Thyroid gland (tissue), 4 donors: ENCODE results near the gene OR6N1. TPM values are rescaled to one million over a fixed set of nuclear protein-coding genes. Genes with fewer than 3 reads are reported as not detected.

Experiments used
- DNase-seq, 2 donors: peaks; one replicate each; pipeline ENCODE4 v3.0.0-alpha.2; 2019
- H3K27ac ChIP-seq, 3 donors: fragments of 200-600 bp; sonication (generic); 1 replicate in 2 of 3; 2 replicates in 1 of 3; pipeline ENCODE4 v1.5.1; 2016 to 2019; ENCODE audit warnings: mild to moderate bottlenecking in 1 of 3, moderate library complexity in 1 of 3
- H3K27me3 ChIP-seq: fragments of 200-600 bp; sonication (generic); one replicate; pipeline ENCODE4 v1.5.1; 2019
- H3K36me3 ChIP-seq, 2 donors: fragments of 200-600 bp; sonication (generic); one replicate each; pipeline ENCODE4 v1.5.1; 2016 to 2019
- H3K4me1 ChIP-seq, 2 donors: fragments of 200-600 bp; sonication (generic); one replicate each; pipeline ENCODE4 v1.5.1; 2017 to 2019
- H3K4me3 ChIP-seq, 3 donors: fragments of 200-600 bp; sonication (generic); replicated peaks in 1 of 3; 1 replicate in 2 of 3; 2 replicates in 1 of 3; pipeline ENCODE4 v1.5.1; 2016; ENCODE audit warnings: mild to moderate bottlenecking in 1 of 3
- H3K9me3 ChIP-seq: fragments of 200-600 bp; sonication (generic); one replicate; pipeline ENCODE4 v1.5.1; 2017
- POLR2A ChIP-seq, 2 donors: fragments of 450-650 bp; IDR thresholded peaks; one replicate each; pipeline ENCODE4 v1.6.1; 2017; ENCODE audit warnings: antibody characterized with exemption in 2 of 2, mild to moderate bottlenecking in 2 of 2, moderate library complexity in 1 of 2
- WGBS, 2 donors: methylation state at CpG; one replicate each; pipeline ENCODE4 v1.1.5; 2017; 5-methylcytosine and 5-hydroxymethylcytosine counted together
- intact Hi-C: fragments of 100-400 bp; cut with DNase I; formaldehyde crosslinking; loops from one replicate; pipeline ENCODE4 v1.15.1; 2023
- small RNA-seq: library from RNA; depleted of rRNA; stranded (forward); fragments of <200 nt; gene quantifications from one replicate; pipeline ENCODE3, GENCODE V24; 2016
- total RNA-seq, 4 donors: library from RNA; depleted of rRNA; stranded (reverse); fragments of >200 nt; gene quantifications; one replicate each; pipeline ENCODE4 v1.2.3, GENCODE V29; 2016
- TF ChIP-seq, protein P1 (sequence below), 6 experiments: fragments of 200-600 bp in 3 of 6; fragments of 450-650 bp in 3 of 6; sonication (generic) in 3 of 6; IDR thresholded peaks; one replicate each; pipeline ENCODE4 v1.5.1; 2016 to 2019; ENCODE audit warnings: antibody characterized with exemption in 6 of 6, mild to moderate bottlenecking in 2 of 6, inconsistent platforms in 1 of 6, moderate library complexity in 1 of 6

Gene OR6N1
- total RNA-seq, 4 donors from 2014 or later: not detected

- no peak for TF ChIP-seq POLR2A (IDR thresholded peaks at IDR 0.05)
- TF ChIP-seq, protein P1, sequence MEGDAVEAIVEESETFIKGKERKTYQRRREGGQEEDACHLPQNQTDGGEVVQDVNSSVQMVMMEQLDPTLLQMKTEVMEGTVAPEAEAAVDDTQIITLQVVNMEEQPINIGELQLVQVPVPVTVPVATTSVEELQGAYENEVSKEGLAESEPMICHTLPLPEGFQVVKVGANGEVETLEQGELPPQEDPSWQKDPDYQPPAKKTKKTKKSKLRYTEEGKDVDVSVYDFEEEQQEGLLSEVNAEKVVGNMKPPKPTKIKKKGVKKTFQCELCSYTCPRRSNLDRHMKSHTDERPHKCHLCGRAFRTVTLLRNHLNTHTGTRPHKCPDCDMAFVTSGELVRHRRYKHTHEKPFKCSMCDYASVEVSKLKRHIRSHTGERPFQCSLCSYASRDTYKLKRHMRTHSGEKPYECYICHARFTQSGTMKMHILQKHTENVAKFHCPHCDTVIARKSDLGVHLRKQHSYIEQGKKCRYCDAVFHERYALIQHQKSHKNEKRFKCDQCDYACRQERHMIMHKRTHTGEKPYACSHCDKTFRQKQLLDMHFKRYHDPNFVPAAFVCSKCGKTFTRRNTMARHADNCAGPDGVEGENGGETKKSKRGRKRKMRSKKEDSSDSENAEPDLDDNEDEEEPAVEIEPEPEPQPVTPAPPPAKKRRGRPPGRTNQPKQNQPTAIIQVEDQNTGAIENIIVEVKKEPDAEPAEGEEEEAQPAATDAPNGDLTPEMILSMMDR (IDR thresholded peaks at IDR 0.05): no peak
- intact Hi-C loops: no loop called here
- H3K27ac ChIP-seq: no peak overlapping the region
- no peak for DNase-seq
- no peak overlapping the region for H3K4me3 ChIP-seq
- no peaks in the 10 kb centered on the region for H3K27me3 ChIP-seq
- H3K4me1 ChIP-seq: no peaks in the 10 kb centered on the region
- 78 to 95% methylated on average over 6 of the region's 6 CpGs for WGBS, 2 donors
- H3K9me3 ChIP-seq: no peaks in the 10 kb centered on the region
- no peaks in the 10 kb centered on the region for H3K36me3 ChIP-seq
Observed at GRCh38 chr1:158717344-158717743, 54.7 kb downstream of the OR6N1 start.

- intact Hi-C loops: no loop called here
- WGBS, 2 donors: 82 to 94% methylated on average over 1 of the region's 1 CpG
Observed at GRCh38 chr1:158716335-158716734, 55.7 kb downstream of the OR6N1 start.

DNA sequence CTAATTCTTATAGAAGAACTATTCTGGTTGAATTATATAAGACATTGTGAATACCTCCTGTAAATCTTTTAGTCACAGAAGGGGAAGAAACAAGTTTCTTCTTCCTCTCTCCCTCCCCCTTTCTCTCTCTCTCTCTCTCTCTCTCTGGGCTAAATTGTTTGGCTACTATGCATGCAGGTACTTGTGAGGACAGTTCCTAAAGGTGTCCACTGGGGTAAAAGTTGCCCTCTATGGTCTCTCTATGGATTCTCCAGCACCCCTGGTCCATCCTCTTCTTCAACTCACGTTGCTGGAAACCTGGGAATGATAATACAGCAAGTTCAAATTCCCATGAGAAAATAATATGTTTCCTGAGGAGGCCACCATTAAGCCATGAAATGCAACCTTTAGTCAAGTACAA is 57.2 kb downstream of the OR6N1 start:
- H3K4me3 ChIP-seq: no peak overlapping the region
- H3K27me3 ChIP-seq: no peaks in the 10 kb centered on the region
- no peaks in the 10 kb centered on the region for H3K36me3 ChIP-seq
- WGBS, 2 donors: 43 to 53% methylated on average over 1 of the region's 1 CpG
- H3K27ac ChIP-seq: no peak overlapping the region
- H3K4me1 ChIP-seq: no peaks in the 10 kb centered on the region
- TF ChIP-seq, protein P1 (IDR thresholded peaks at IDR 0.05): no peak
- no peak for TF ChIP-seq POLR2A (IDR thresholded peaks at IDR 0.05)
- no peak for DNase-seq
- intact Hi-C loops: no loop called here
- no peaks in the 10 kb centered on the region for H3K9me3 ChIP-seq

More at GRCh38 chr1:158716335-158716734, 55.7 kb downstream of the OR6N1 start:
- DNase-seq: no peak
- no peak overlapping the region for H3K27ac ChIP-seq
- TF ChIP-seq, protein P1 (IDR thresholded peaks at IDR 0.05): no peak
- TF ChIP-seq POLR2A (IDR thresholded peaks at IDR 0.05): no peak
- no peaks in the 10 kb centered on the region for H3K4me1 ChIP-seq
- H3K4me3 ChIP-seq: no peak overlapping the region
- no peaks in the 10 kb centered on the region for H3K9me3 ChIP-seq
- no peaks in the 10 kb centered on the region for H3K36me3 ChIP-seq
- H3K27me3 ChIP-seq: no peaks in the 10 kb centered on the region

Small RNA genes lying within 50 kb of the gene (small RNA-seq; reads per million reads assigned to genes)
- gene OR2AQ1P: not detected

Other genes starting within 250 kb of the OR6N1 start
- not detected for gene OR6Y1, start 217.8 kb downstream of the OR6N1 start, total RNA-seq
- not detected for gene OR6P1, start 201.6 kb downstream of the OR6N1 start, total RNA-seq
- not detected for gene OR10X1, start 192.3 kb downstream of the OR6N1 start, total RNA-seq
- not detected for gene OR10Z1, start 166.9 kb downstream of the OR6N1 start, total RNA-seq
- gene SPTA1, start 85.5 kb downstream of the OR6N1 start, total RNA-seq: under 1 TPM in 2 of 4 donors, not detected in 2; 0.10 to 0.11 TPM
- gene OR6K2, start 71.5 kb downstream of the OR6N1 start, total RNA-seq: not detected
- gene OR6K3, start 51.5 kb downstream of the OR6N1 start, total RNA-seq: not detected
- gene OR6K6, start 17.5 kb downstream of the OR6N1 start, total RNA-seq: not detected
- not detected for gene OR6N2, start 9.0 kb upstream of the OR6N1 start, total RNA-seq
- 1 to 10 TPM; 2.0 to 8.5 (median 2.6) TPM for gene MNDA, start 59.2 kb upstream of the OR6N1 start, total RNA-seq
- gene PYHIN1, start 159.4 kb upstream of the OR6N1 start, total RNA-seq: 1 to 10 TPM in 3 of 4 donors, under 1 TPM in 1; 0.78 to 2.6 (median 1.8) TPM
- 100 to 1,000 TPM in 1 of 4 donors, 10 to 100 TPM in 3; 29.8 to 110 (median 49.5) TPM for gene IFI16, start 237.7 kb upstream of the OR6N1 start, total RNA-seq